Cardiac atrium fibroblast (primary cell): ENCODE measurements around the gene OVOL3. TPM values are rescaled to one million over a fixed set of nuclear protein-coding genes. Genes with fewer than 3 reads are reported as not detected.

Source experiments
- total RNA-seq: library from RNA; depleted of rRNA; stranded (reverse); fragments of >200 nt; gene quantifications from 2 replicates; pipeline ENCODE4 v1.2.3, GENCODE V29; 2015

The OVOL3 gene
- not detected in 2 replicates for total RNA-seq

GRCh38 chr19:36110487-36111199 is at the start of gene OVOL3:
Gene OVOL3 (plus strand): TSS chr19:36111143. CDS start chr19:36111203, 60 bp downstream.

GRCh38 chr19:36114721-36115452 is 3.9 kb downstream of the OVOL3 start, which contains the start of gene POLR2I:
Gene POLR2I (minus strand): TSS chr19:36114875. CDS start chr19:36114856, 19 bp downstream.

GRCh38 chr19:36115453-36116343 is 4.8 kb downstream of the OVOL3 start, which contains the start of gene TBCB:
Gene TBCB (plus strand): TSS chr19:36115468. CDS start chr19:36115561, 93 bp downstream.

GRCh38 chr19:36139473-36140303 is 28.7 kb downstream of the OVOL3 start, which contains the start of gene CAPNS1:
Gene CAPNS1 (plus strand): TSS chr19:36140066. CDS start chr19:36141012, 946 bp downstream.

GRCh38 chr19:36152352-36153091 is 41.6 kb downstream of the OVOL3 start, which contains the start of gene COX7A1:
Gene COX7A1 (minus strand): TSS chr19:36152447. CDS start chr19:36152407, 40 bp downstream.

Other genes with a start within 250 kb of the OVOL3 start
- gene APLP1, start 242.6 kb upstream of the OVOL3 start, total RNA-seq, result 20.4 and 38.2 TPM in 2 replicates
- gene NFKBID, start 210.6 kb upstream of the OVOL3 start, total RNA-seq, result 2.2 and 2.4 TPM in 2 replicates
- gene HCST, start 208.6 kb upstream of the OVOL3 start, total RNA-seq, result not detected in 2 replicates
- not detected in 2 replicates for gene TYROBP, start 202.8 kb upstream of the OVOL3 start, total RNA-seq
- gene LRFN3, start 174.8 kb upstream of the OVOL3 start, total RNA-seq, result 5.0 and 12.1 TPM in 2 replicates
- gene SDHAF1, start 116.0 kb upstream of the OVOL3 start, total RNA-seq, result 26.2 and 28.0 TPM in 2 replicates
- gene SYNE4, start 102.3 kb upstream of the OVOL3 start, total RNA-seq, result not detected in 2 replicates
- 27.1 and 36.6 TPM in 2 replicates for gene ALKBH6, start 96.9 kb upstream of the OVOL3 start, total RNA-seq
- 9.2 and 10.5 TPM in 2 replicates for gene CLIP3, start 78.3 kb upstream of the OVOL3 start, total RNA-seq
- 15.2 and 19.7 TPM in 2 replicates for gene THAP8, start 56.9 kb upstream of the OVOL3 start, total RNA-seq
- 1.3 and 1.6 TPM in 2 replicates for gene WDR62, start 56.2 kb upstream of the OVOL3 start, total RNA-seq
- 40.2 and 41.3 TPM in 2 replicates for gene POLR2I, start 3.7 kb downstream of the OVOL3 start, total RNA-seq
- 176 and 267 TPM in 2 replicates for gene TBCB, start 4.3 kb downstream of the OVOL3 start, total RNA-seq
- gene CAPNS1, start 28.9 kb downstream of the OVOL3 start, total RNA-seq, result 270 and 285 TPM in 2 replicates
- 29.1 and 35.2 TPM in 2 replicates for gene COX7A1, start 41.3 kb downstream of the OVOL3 start, total RNA-seq
- gene ZNF565, start 103.5 kb downstream of the OVOL3 start, total RNA-seq, result 2.3 and 3.6 TPM in 2 replicates
- gene ZNF146, start 104.0 kb downstream of the OVOL3 start, total RNA-seq, result 46.0 and 77.9 TPM in 2 replicates